A549 (cell line): ENCODE data around the gene PDE3A. TPM values are rescaled to one million over a fixed set of nuclear protein-coding genes. Genes with fewer than 3 reads are reported as not detected.
A peak's percentile ranks its signal among the peaks of the same experiment; 100 is the strongest.

Source experiments
- ATAC-seq, 2 experiments: fragments of 200-7000 bp in 1 of 2; fragments of >200 bp in 1 of 2; cut with Nextera tagmentation in 1 of 2; cut with Tn5 transposase in 1 of 2; 3 replicates each; pipeline versions ENCODE4 v1.8.0 to v1.9.1; 2018 to 2020; ENCODE audit warnings: mild to moderate bottlenecking in 1 of 2, moderate library complexity in 1 of 2
- CTCF ChIA-PET: fragments of 300-600 bp; sonication (Branson Sonifier 250); formaldehyde crosslinking; extraction: SDS; loops from one replicate; lab custom pipeline; 2021; ENCODE audit warnings: antibody characterized with exemption, inconsistent platforms; lab: Yijun Ruan, JAX
- POLR2A ChIA-PET: fragments of 350-600 bp; formaldehyde crosslinking; extraction: SDS; loops from one replicate; lab custom pipeline; 2021; ENCODE audit warnings: antibody characterized with exemption, inconsistent platforms; lab: Yijun Ruan, JAX
- DNase-seq, 2 experiments: peaks; one replicate each; pipeline versions ENCODE4 v3.0.0 to v3.0.0-alpha.2; 2011 to 2016; ENCODE audit warnings: low read depth in 1 of 2, low spot score in 1 of 2
- FAIRE-seq: peaks from 2 replicates; lab custom pipeline; 2011; peaks lifted over from hg19 to GRCh38; lab: Jason Lieb, UNC
- H3K27ac ChIP-seq, 2 experiments: fragments of >200 bp; sonication (Bioruptor Twin); formaldehyde crosslinking; 3 replicates each; pipeline ENCODE4 v1.5.1; 2016 to 2017
- H3K4me1 ChIP-seq: fragments of >200 bp; sonication (Bioruptor Twin); formaldehyde crosslinking; 3 replicates; pipeline ENCODE4 v1.6.1; 2016
- H3K4me2 ChIP-seq: fragments of >200 bp; sonication (Bioruptor Twin); formaldehyde crosslinking; 3 replicates; pipeline ENCODE4 v1.6.1; 2016
- H3K4me3 ChIP-seq: fragments of >200 bp; sonication (Bioruptor Twin); formaldehyde crosslinking; 3 replicates; pipeline ENCODE4 v1.5.1; 2016
- H3K9me3 ChIP-seq: fragments of >200 bp; sonication (Bioruptor Twin); formaldehyde crosslinking; 3 replicates; pipeline ENCODE4 v1.6.1; 2016
- CEBPB ChIP-seq, 2 experiments: fragments of >200 bp in 1 of 2; sonication (Bioruptor Twin) in 1 of 2; formaldehyde crosslinking in 1 of 2; IDR thresholded peaks; 2 replicates each; pipeline ENCODE4 v1.6.1; 2012 to 2016
- EP300 ChIP-seq, 2 experiments: fragments of >200 bp; sonication (Bioruptor Twin); formaldehyde crosslinking; IDR thresholded peaks; 2 replicates in 1 of 2; 3 replicates in 1 of 2; pipeline ENCODE4 v1.6.1; 2016 to 2017
- HOXA7 ChIP-seq: fragments of 250-450 bp; sonication (Bioruptor Pico); IDR thresholded peaks from 2 replicates; pipeline ENCODE4 v1.5.0; 2020; ENCODE audit warnings: mild to moderate bottlenecking, moderate library complexity
- KDM1A ChIP-seq: fragments of 200-600 bp; sonication (generic); IDR thresholded peaks from 2 replicates; pipeline ENCODE4 v1.6.1; 2016; ENCODE audit warnings: low read depth, mild to moderate bottlenecking
- MAFK ChIP-seq: fragments of 450-650 bp; IDR thresholded peaks from 2 replicates; pipeline ENCODE4 v1.6.1; 2014; ENCODE audit not compliant: partially characterized antibody
- MAZ ChIP-seq: fragments of 150-350 bp; IDR thresholded peaks from 2 replicates; pipeline ENCODE4 v1.6.1; 2014; ENCODE audit warnings: antibody characterized with exemption, low read depth, low read length, borderline replicate concordance
- NPAS2 ChIP-seq: fragments of 250-450 bp; sonication (Bioruptor Pico); IDR thresholded peaks from 2 replicates; pipeline ENCODE4 v1.8.0; 2022; ENCODE audit warnings: mild to moderate bottlenecking, moderate library complexity, borderline replicate concordance
- PHF8 ChIP-seq: fragments of 200-600 bp; sonication (generic); IDR thresholded peaks from 2 replicates; pipeline ENCODE4 v1.6.1; 2016; ENCODE audit warnings: low read depth, mild to moderate bottlenecking, antibody characterized with exemption, moderate library complexity, borderline replicate concordance
- RAD21 ChIP-seq, 2 experiments: fragments of >200 bp in 1 of 2; sonication (Bioruptor Twin) in 1 of 2; formaldehyde crosslinking in 1 of 2; IDR thresholded peaks in 1 of 2; conservative IDR thresholded peaks in 1 of 2; 2 replicates in 1 of 2; 3 replicates in 1 of 2; pipeline ENCODE4 v1.6.1; 2012 to 2018; ENCODE audit warnings: inconsistent platforms in 1 of 2
- RARB ChIP-seq: fragments of 250-450 bp; sonication (Bioruptor Pico); IDR thresholded peaks from 2 replicates; pipeline ENCODE4 v1.8.0; 2021; ENCODE audit warnings: mild to moderate bottlenecking, moderate library complexity
- RNF2 ChIP-seq: fragments of 200-600 bp; sonication (generic); IDR thresholded peaks from 2 replicates; pipeline ENCODE4 v1.6.1; 2016; ENCODE audit warnings: low read depth, mild to moderate bottlenecking, antibody characterized with exemption, moderate library complexity, borderline replicate concordance
- SMC3 ChIP-seq: fragments of >200 bp; sonication (Bioruptor Twin); formaldehyde crosslinking; IDR thresholded peaks from 3 replicates; pipeline ENCODE4 v1.6.1; 2018; ENCODE audit warnings: inconsistent platforms
- ZC3H11A ChIP-seq: fragments of 450-650 bp; IDR thresholded peaks from 2 replicates; pipeline ENCODE4 v1.6.1; 2014; ENCODE audit warnings: antibody characterized with exemption, mild to moderate bottlenecking
- ZNF302 ChIP-seq: fragments of 250-450 bp; sonication (Bioruptor Pico); IDR thresholded peaks from 2 replicates; pipeline ENCODE4 v1.9.0; 2021; ENCODE audit warnings: inconsistent platforms, mild to moderate bottlenecking, moderate library complexity
- WGBS: methylation state at CpG from one replicate; pipeline ENCODE4 v1.1.6; 2017; ENCODE audit errors: missing lambda C conversion rate; 5-methylcytosine and 5-hydroxymethylcytosine counted together
- polyA plus RNA-seq, 4 experiments: library from polyadenylated mRNA; depleted of rRNA in 3 of 4; stranded (reverse); fragments of >200 nt; fragmentation: RNase III in 1 of 4; extraction: RNeasy Plus Mini Kit Qiagen cat#74134 plus additional on column Dnase treatment in 1 of 4; gene quantifications; 2 replicates in 3 of 4; 3 replicates in 1 of 4; pipeline ENCODE4 v1.2.3, GENCODE V29; 2011 to 2017
- TF ChIP-seq, protein P1 (sequence below): fragments of 200-600 bp; sonication (generic); IDR thresholded peaks from 2 replicates; pipeline ENCODE4 v1.6.1; 2016; ENCODE audit warnings: antibody characterized with exemption, mild to moderate bottlenecking, moderate library complexity
- TF ChIP-seq, protein P2 (sequence below): fragments of >200 bp; sonication (Bioruptor Twin); formaldehyde crosslinking; IDR thresholded peaks from 3 replicates; pipeline ENCODE4 v1.5.1; 2016

PDE3A gene
- polyA plus RNA-seq, 2 of the 4 experiments (the other 2 are of a cell fraction), result 7.6 to 12.7 TPM

DNA sequence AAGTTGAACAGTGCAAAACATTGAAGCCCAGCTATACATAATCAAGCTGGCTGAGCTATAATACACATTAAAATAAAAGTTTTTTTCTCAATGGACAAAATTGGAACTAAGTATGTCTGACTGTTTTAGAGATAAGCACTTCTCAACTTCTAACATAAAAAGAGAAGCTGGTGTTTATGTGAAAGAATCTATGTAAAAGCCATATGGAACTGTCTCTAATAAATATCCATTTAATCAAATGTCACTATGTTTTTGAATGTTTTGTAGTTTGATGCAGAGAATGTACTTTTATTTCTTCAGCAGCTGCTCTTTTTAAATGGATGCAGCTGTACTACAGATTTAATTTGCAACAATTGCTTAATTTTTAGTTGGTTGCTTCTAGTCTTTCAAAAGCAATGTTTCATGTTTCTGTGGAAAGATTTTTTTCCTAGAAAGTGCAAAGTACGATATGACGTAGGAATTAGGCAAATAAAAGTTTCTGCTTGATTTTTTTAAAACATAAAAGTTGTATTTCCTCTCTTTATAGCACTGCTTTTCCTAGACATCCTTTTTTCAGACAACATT is 114.2 kb downstream of the PDE3A start:
- 79% methylated on average over 2 of the region's 2 CpGs for WGBS
- Histone ChIP-seq H3K9me3 (no peaks in the 10 kb centered on the region), H3K4me1 (peaks cover 47% of the 10 kb centered on the region), H3K4me3 (no peak overlapping the region), H3K27ac (peak overlapping the region; percentile 16 to 35; a peak in 2 of 6 replicates), H3K4me2 (0 out of 3 replicates have a peak overlapping the region, but pooled peaks have one; percentile 9)
- ATAC-seq, result no peak
- peak; percentile 43 for FAIRE-seq
- CTCF ChIA-PET, result no interaction called here
- DNase-seq, result no peak
- no peak for TF ChIP-seq PHF8
- TF ChIP-seq MAZ, result no peak
- no peak for TF ChIP-seq RNF2
- no peak for TF ChIP-seq EP300 (IDR thresholded peaks at IDR 0.05)
- no peak for TF ChIP-seq HOXA7 (CRISPR knock-in tag)
- no peak for TF ChIP-seq CEBPB (IDR thresholded peaks at IDR 0.05)
- POLR2A ChIA-PET, result no interaction called here

DNA sequence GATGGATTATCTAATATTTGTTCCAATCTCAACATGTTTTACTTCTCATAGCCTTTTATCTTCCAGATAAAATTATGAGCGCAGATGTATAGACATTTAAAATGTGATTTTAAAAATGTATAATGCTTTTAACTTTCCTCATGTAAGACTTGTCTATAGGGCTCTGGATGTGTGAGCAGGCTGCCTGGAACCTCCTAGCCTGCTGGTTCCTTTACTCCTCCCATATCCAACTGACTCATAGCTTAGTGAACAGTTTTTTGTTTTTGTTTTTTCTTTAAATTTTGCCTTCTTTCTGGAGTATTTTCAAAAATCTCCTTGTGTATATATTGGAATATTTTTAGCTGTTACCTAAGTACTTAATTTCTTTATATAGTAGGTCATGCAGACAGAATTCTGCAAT is 115.4 kb downstream of the PDE3A start:
- CTCF ChIA-PET, result no interaction called here
- H3K4me2 ChIP-seq, result no peak overlapping the region; the same call in 2 of the 3 replicates
- DNase-seq, result no peak
- WGBS, result 98% methylated on average over 1 of the region's 1 CpG
- POLR2A ChIA-PET, result no interaction called here
- no peaks in the 10 kb centered on the region for H3K9me3 ChIP-seq
- no peak overlapping the region for H3K4me3 ChIP-seq
- H3K27ac ChIP-seq, result peak overlapping the region; percentile 15 to 18; a peak in 1 of 6 replicates
- no peak for FAIRE-seq
- peak in 1 of 2 experiments; percentile 48; a peak in 1 of 6 replicates for ATAC-seq
- TF ChIP-seq MAFK, result no peak
- TF ChIP-seq ZNF302 (CRISPR knock-in tag), result no peak
- TF ChIP-seq KDM1A, result no peak
- TF ChIP-seq, protein P1, sequence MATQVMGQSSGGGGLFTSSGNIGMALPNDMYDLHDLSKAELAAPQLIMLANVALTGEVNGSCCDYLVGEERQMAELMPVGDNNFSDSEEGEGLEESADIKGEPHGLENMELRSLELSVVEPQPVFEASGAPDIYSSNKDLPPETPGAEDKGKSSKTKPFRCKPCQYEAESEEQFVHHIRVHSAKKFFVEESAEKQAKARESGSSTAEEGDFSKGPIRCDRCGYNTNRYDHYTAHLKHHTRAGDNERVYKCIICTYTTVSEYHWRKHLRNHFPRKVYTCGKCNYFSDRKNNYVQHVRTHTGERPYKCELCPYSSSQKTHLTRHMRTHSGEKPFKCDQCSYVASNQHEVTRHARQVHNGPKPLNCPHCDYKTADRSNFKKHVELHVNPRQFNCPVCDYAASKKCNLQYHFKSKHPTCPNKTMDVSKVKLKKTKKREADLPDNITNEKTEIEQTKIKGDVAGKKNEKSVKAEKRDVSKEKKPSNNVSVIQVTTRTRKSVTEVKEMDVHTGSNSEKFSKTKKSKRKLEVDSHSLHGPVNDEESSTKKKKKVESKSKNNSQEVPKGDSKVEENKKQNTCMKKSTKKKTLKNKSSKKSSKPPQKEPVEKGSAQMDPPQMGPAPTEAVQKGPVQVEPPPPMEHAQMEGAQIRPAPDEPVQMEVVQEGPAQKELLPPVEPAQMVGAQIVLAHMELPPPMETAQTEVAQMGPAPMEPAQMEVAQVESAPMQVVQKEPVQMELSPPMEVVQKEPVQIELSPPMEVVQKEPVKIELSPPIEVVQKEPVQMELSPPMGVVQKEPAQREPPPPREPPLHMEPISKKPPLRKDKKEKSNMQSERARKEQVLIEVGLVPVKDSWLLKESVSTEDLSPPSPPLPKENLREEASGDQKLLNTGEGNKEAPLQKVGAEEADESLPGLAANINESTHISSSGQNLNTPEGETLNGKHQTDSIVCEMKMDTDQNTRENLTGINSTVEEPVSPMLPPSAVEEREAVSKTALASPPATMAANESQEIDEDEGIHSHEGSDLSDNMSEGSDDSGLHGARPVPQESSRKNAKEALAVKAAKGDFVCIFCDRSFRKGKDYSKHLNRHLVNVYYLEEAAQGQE, result no peak
- no peak for TF ChIP-seq NPAS2 (CRISPR knock-in tag)
- TF ChIP-seq SMC3, result no peak
- H3K4me1 ChIP-seq, result peaks cover 59% of the 10 kb centered on the region

DNA sequence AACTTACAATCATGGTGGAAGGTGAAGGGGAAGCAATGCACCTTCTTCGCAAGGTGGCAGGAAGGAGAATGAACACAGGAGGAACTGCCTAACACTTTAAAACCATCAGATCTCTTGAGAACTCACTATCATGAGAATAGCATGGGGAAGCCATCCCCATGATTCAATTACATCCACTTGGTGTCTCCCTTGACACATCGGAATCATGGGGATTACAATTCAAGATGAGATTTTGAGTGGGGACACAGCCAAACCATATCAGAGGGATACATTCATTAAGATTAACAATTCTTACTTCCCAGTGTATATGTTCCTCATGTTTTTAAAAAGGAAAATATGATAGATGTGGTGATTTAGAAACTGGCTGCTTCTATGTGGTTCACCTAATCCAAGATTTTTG is 117.9 kb downstream of the PDE3A start:
- Histone ChIP-seq H3K9me3 (peaks cover 2% of the 10 kb centered on the region; the same call in 1 of the 3 replicates), H3K4me3 (no peak overlapping the region), H3K4me2 (peak overlapping the region; percentile 41; the same call in 2 of the 3 replicates), H3K4me1 (peaks cover 80% of the 10 kb centered on the region), H3K27ac (peak overlapping the region; percentile 80 to 83)
- WGBS, result 87% methylated on average over 2 of the region's 2 CpGs
- DNase-seq (peak in 1 of 2 experiments; percentile 73), FAIRE-seq (peak; percentile 78), ATAC-seq (peak; percentile 60 to 62; a peak in 3 of 6 replicates)
- CTCF ChIA-PET, result no interaction called here
- TF ChIP-seq, protein P2, sequence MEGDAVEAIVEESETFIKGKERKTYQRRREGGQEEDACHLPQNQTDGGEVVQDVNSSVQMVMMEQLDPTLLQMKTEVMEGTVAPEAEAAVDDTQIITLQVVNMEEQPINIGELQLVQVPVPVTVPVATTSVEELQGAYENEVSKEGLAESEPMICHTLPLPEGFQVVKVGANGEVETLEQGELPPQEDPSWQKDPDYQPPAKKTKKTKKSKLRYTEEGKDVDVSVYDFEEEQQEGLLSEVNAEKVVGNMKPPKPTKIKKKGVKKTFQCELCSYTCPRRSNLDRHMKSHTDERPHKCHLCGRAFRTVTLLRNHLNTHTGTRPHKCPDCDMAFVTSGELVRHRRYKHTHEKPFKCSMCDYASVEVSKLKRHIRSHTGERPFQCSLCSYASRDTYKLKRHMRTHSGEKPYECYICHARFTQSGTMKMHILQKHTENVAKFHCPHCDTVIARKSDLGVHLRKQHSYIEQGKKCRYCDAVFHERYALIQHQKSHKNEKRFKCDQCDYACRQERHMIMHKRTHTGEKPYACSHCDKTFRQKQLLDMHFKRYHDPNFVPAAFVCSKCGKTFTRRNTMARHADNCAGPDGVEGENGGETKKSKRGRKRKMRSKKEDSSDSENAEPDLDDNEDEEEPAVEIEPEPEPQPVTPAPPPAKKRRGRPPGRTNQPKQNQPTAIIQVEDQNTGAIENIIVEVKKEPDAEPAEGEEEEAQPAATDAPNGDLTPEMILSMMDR, result peak; percentile 50; the same call in 2 of the 3 replicates
- peak; percentile 62 to 83 for TF ChIP-seq RAD21 (conservative IDR thresholded peaks at IDR 0.05 in 1 of 2, IDR thresholded peaks at IDR 0.05 in 1 of 2)
- peak; percentile 55 for TF ChIP-seq SMC3
- no peak for TF ChIP-seq ZC3H11A
- TF ChIP-seq ZNF302 (CRISPR knock-in tag), result no peak
- TF ChIP-seq RARB (CRISPR knock-in tag), result no peak
- POLR2A ChIA-PET, result no interaction called here
